GM18868 (cell line): Measurements from ENCODE around the gene KCNIP4.

ENCODE experiments used
- ATAC-seq: cut with Tn5 transposase; IDR thresholded peaks from one replicate; pipeline ENCODE4 v1.9.1; 2021; ENCODE audit warnings: mild to moderate bottlenecking, moderate library complexity; ENCODE audit not compliant: unreplicated experiment

The KCNIP4 gene

DNA sequence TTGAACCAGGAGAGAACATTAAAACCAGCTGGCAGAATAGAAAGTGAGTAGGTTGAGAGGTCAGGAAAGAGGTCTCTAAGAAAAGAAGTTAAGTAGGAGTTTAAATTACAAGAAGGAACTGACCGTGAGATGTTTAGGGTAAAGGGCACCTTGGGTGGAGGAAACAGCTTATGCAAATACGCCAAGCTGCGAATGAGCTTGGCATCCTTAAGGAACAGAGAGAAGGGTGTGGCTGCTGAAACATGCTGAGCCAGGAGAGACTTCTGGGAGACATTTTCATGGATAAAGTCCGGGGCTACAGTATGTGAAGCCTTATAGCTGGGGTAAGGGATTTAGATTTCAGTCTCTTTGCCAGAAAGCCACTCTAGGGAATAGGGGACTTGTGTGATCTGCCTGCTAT lies 249.1 kb downstream of the KCNIP4 start:
- no peak for ATAC-seq

DNA sequence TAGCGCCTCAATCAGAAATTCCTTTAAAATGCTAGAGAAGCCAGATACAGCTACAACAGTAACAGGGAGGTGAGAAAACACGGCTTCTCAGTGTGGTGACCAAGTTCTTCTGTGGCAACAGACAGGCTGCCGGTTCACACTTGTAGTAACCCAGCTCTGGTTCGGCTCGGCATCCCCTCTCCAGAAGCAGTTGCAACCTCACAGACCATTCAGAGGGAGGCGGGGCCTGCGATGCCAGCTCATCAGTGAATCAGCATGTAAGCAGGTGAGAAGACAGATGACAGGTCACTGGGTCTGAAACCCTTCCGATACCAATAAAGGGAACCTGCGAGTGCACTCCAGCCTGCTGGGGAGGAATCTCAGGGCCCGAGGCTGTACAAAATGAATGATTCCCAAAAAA lies 251.0 kb downstream of the KCNIP4 start:
- ATAC-seq, result no peak

DNA sequence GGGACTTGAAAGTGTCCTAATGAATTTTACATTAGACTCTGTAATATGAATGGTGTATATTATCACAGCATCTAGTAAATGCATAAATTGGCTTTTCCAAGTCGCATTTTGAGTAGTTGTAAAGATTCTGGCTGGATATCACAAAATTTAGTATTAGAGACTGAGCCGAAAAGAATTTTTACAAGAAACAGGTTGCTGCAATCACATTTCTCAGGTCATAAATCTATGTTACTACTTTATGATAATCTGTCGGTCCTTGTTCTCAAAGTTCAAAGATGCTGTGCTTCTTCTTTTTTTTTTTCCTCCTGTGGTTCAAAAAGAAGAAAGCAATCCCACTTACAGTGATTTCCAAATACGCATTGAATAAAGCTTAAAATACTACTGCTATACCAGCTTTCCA lies 253.4 kb downstream of the KCNIP4 start:
- no peak for ATAC-seq

- ATAC-seq, result no peak
These were observed 256.3 kb downstream of the KCNIP4 start for GRCh38 chr4:21692241-21692640.

DNA sequence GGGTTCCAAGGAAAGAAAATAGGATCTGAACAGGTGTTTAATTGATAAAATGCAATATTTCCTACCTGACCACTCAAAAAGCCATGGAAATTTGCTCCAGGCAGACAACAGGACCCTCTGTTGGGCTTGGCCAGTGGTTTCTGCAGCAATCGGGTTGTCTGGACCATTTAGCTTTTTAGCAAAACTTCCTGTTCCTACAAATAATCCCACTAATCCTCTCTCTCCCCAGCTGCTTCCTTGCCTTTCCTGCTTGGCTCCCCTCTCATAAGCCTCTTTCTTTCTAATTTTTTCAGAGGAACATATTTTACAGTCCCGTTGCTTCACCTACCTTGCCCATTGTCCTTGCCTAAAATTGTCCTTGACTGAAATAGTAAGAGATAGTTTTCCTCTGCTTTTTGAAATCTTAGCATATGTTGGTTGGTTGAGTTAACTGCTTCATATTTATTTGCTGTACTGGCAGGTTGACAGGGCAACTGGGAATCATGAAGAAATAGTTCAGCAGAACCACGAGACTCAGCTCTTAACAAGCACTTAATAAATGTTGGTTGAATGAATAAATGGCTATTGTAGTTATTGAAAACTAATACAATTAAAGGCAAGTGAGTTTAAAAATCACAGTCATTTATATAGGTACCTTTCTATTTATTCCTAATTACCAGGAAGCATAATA lies 259.8 kb downstream of the KCNIP4 start:
- no peak for ATAC-seq

DNA sequence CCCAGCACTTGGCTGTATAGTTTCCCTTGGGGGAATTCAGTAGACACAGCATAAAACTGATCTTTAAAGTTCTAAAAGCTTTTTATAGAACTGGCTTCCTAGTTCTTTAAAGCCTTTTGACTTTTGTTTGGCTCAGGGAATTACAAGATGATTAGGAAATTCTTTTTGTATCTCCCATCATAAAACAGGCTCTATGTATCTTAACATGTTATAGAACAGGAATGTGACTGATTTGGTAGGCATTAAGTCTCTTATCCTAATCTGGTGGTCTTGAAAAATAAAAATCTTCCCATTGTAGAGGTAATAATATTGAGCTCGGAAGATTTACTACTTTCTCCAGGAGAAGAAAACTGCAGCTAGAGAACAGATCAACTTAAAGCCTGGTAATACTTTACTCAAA lies 262.7 kb downstream of the KCNIP4 start:
- ATAC-seq, result no peak

DNA sequence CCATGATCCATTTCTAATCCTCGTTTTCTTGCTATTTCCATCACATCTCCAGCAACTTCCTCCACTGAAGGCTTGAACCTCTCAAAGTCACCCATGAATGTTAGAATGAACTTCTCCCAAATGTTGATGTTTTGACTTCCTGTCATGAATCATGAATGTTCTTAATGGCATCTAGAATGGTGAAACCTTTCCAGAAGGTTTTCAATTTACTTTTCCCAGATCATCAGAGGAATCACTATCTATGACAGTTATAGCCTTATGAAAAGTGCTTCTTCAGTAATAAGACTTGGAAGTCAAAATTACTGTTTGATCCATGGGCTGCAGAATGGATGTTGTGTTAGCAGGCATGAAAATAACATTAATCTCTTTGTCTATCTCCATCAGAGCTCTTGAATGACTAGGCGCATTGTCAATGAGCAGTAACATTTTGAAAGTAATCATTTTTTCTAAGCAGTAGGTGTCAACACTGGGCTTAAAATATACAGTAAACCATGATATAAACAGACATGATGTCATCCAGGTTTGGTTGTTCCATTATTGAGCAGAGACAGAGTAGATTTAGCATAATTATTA lies 268.2 kb downstream of the KCNIP4 start:
- no peak for ATAC-seq

- no peak for ATAC-seq
These were observed 269.9 kb downstream of the KCNIP4 start for GRCh38 chr4:21678711-21679110.

DNA sequence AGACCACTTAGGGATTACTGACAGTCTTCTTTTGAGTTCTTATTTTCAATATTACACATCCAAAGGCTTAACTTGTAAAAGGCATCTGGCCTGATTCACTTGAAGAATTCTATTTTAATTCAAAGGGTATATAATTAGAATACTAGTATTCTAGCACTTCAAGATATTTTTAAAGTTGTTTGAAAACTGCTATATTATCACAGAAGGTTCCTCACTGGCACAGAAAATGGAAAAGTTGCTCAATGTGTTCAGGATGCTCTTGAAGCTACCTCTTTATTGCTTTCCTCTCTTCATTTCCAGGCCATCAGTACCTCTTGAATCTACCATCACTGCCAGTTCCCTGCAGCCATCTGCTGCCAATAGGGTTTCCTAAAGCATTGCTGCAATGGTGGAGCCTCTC lies 271.4 kb downstream of the KCNIP4 start:
- no peak for ATAC-seq

DNA sequence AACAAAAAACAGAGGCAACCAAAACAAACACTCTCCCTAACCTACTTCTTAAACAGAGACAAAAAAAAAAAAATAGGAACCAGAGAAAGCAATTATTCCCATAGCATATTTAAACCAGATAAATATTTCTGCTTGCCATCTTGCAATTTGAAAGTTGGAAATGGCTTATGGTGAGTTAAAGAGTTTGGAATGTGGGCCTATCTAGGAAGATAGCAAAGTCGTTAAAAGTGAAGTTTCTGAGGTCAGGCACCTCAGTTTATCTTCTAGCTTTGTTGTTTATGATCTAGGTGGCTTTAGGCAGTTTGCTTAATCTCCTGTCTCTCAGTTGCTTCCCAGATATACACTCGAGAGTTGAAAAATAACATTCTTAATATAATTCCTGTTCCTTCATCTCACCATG lies 284.2 kb downstream of the KCNIP4 start:
- no peak for ATAC-seq

- no peak for ATAC-seq
These were observed 291.7 kb downstream of the KCNIP4 start for GRCh38 chr4:21656832-21657231.

DNA sequence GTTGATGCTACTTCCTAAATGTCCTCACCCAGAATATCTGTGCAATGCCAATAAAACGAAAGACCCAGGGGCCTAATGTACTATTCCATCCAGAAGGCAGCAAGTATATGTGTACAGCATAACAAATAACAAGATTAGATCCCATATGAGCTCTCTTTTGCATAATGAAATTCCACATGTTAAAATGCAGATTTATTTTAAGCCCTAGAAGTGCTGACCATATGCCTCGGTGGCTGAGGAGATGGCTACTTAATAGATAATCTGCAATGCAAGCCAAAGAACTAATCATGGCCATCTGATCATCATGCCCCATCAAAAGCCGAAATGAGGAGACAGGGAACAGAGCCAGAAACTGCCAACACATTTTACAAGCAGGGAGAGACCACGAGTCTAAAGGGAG lies 293.5 kb downstream of the KCNIP4 start:
- ATAC-seq, result no peak

- ATAC-seq, result no peak
These were observed 295.9 kb downstream of the KCNIP4 start for GRCh38 chr4:21652508-21653231.

GRCh38 chr4:21649391-21650090 lies 299.0 kb downstream of the KCNIP4 start:
- no peak for ATAC-seq

GRCh38 chr4:21645776-21646175 lies 302.8 kb downstream of the KCNIP4 start:
- no peak for ATAC-seq

- ATAC-seq, result no peak
These were observed 306.9 kb downstream of the KCNIP4 start for GRCh38 chr4:21641696-21642095.

GRCh38 chr4:21638171-21638725 lies 310.3 kb downstream of the KCNIP4 start:
- no peak for ATAC-seq

DNA sequence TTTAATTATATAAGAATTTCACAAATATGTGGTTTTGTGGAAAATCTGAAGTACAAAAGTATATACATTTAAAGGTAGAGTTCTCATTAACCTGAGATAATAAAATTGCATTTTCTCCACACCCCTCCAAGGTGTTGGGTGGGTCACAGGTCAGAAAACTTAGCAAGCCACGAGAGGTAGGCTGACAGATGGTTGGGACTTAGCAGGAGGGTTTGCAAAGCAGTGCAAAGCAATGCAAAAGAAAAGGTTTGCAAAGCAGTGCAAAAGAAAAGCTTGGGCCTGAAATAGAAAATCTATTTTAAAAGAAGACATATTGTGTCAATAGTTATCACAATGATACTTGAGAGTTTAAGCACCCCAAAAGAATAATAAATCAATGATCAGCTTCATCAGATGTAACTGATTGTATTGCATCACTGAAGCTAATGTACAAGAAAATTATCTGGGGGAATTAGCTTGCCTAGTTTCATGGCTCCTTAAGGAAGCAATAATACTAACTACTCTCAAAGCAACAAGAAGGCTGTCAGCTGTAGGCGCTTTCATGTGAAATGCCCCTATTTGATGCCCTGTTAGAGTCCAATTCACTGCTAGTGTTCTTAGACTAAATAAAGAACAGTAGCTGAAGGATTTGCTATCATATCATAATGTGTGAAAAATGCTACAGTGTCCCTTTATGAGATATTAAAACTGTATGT lies 319.5 kb downstream of the KCNIP4 start:
- ATAC-seq, result no peak

- no peak for ATAC-seq
These were observed 320.4 kb downstream of the KCNIP4 start for GRCh38 chr4:21628116-21628670.

GRCh38 chr4:21625447-21625846 lies 323.1 kb downstream of the KCNIP4 start:
- no peak for ATAC-seq

GRCh38 chr4:21605006-21605405 lies 343.6 kb downstream of the KCNIP4 start:
- ATAC-seq, result no peak
